ENCODE results near the gene RHD. TPM values are rescaled to one million over a fixed set of nuclear protein-coding genes. Genes with fewer than 3 reads are reported as not detected.
A peak's percentile ranks its signal among the peaks of the same experiment; 100 is the strongest.
"Not testable (repeated sequence)": the region's sequence is repeated elsewhere in the genome, so short reads cannot be mapped to it uniquely, and the experiment has no call there.

Gene RHD
- total RNA-seq, 2 experiments from 2014 or later = not detected

DNA sequence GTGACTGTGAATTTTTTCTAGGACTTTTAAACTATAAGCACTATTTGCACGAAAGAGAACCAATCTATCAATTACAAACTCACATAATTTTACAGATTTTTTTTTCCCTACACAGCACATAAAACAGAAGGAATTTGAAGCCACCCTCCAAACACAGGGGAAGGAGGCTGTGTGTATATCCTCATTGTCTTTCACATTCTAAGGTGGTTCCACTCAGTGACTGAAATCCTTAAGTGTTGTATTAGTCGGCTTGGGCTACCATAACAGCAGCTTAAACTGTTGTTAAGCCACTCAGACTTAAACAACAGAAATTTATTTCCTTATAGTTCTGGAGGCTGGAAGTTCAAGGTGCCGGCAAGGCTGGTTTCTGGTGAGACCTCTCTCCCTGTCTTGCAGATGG is 12.0 kb upstream of the RHD start:
- H3K4me3 Mint-ChIP-seq; H3K9me3 Mint-ChIP-seq; CTCF ChIA-PET; intact Hi-C loops (cut with micrococcal nuclease); H3K36me3 Mint-ChIP-seq; DNase-seq; H3K27me3 Mint-ChIP-seq: not testable (repeated sequence)
- Mint-ChIP-seq H3K4me1 (ENCODE audit: low read depth) (peaks cover 26% of the 10 kb centered on the region), H3K27ac (peak overlapping the region; percentile 28)
- POLR2A ChIA-PET = interaction anchor here (1.0 kb wide), 1 partner anchor 13 kb away, joined by 3 read pairs; the partner anchor contains the start of gene RSRP1

DNA sequence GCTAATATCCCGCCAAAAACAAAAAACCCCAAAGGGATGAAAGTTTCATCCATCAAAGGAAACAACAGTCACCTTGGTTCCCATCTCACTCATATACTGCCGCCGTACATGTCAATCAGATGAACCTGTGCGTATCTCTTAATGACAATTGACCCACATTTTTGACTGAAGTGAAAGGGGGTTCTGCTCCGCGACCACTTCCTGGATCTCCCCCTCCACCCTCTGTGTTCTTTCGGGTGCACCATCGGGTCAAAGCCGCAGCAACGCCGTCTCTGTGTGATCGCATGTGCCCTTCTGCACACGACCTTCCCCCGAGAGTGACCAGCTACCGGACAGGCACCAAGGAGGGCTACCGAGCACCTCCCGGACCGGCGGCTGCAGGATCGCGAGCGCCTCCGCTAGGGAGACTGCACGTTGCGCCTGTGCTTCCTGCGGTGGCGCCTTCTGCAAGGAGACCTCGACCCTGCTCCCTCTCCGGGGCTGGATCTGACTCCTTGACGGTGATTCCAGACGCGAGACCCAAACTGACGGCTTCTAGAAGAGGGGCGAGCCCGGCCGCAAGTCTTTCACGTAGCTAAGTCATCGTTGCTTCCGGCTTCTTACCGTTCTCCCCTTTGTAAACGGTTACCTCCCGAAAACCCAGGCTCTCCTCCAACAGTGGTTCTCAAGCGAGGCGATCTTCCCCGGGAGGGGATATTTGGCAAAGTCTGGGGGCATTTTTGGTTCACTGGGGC is 5.6 kb upstream of the RHD start:
- Mint-ChIP-seq H3K4me3 (peak overlapping the region; percentile 89), H3K4me1 (ENCODE audit: low read depth) (peaks cover 11% of the 10 kb centered on the region), H3K27ac (peak overlapping the region; percentile 84)
- CTCF ChIA-PET, H3K36me3 Mint-ChIP-seq, H3K27me3 Mint-ChIP-seq, H3K9me3 Mint-ChIP-seq, POLR2A ChIA-PET: not testable (repeated sequence)
- intact Hi-C loops (cut with micrococcal nuclease) = loop anchor here (5.0 kb wide), 1 partner anchor 34 kb away; the partner anchor contains the start of gene SYF2
- DNase-seq = peak; percentile 34

DNA sequence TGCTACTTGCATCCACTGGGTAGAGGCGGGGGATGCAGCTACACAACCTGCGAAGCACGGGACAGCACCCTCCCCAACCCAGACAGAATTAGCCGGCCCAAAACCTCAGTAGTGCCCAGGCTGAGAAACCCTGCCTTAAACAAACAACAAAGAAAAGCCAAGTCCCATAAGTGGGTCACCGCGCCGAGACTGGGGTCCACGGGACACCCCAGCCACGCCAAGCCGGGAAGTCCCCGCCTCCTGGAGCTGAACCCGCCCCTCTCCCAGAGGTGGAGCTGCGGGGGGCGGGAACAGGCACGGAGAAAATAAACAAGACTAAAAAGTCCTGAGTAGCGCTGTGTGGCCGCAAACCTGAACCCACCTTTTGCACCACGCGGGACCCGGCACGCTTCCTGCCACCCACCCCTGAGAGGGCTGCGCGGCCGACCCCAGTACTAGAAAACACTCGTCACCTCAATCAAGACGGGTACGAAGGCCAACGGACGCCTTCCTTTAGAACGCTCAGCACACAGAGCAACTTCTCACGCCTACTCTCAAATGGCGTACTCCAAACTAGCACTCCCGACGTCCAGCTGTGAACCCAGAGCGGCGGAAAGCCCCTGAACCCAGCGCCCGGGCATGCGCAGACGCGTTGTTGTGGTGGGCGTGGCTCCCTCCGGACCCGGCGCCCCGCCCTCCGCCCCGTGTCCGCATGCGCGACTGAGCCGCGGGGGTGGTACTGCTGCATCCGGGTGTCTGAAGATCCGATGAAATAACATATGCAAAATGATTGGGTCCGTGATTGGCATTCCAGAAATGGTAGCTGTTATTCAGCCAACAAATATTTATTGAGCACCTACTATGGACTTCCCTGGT is 4.8 kb upstream of the RHD start:
- DNase-seq = peak; percentile 88
- ChIA-PET POLR2A (interaction anchor here (1.7 kb wide), 1 partner anchor 20 kb away, joined by 3 read pairs; the partner anchor contains the start of gene RSRP1), CTCF (interaction anchor here (0.6 kb wide), 1 partner anchor 89 kb away, joined by 4 read pairs; no protein-coding TSS in a partner anchor)
- intact Hi-C loops (cut with micrococcal nuclease) = loop anchor here (5.0 kb wide), 1 partner anchor 35 kb away; the partner anchor contains the start of gene SYF2
- H3K4me1 Mint-ChIP-seq (ENCODE audit: low read depth); H3K27me3 Mint-ChIP-seq; H3K9me3 Mint-ChIP-seq; H3K36me3 Mint-ChIP-seq: not testable (repeated sequence)
- Mint-ChIP-seq H3K4me3 (peak overlapping the region; percentile 67), H3K27ac (peak overlapping the region; percentile 56)

- peak overlapping the region; percentile 56 for H3K27ac Mint-ChIP-seq
- H3K4me1 Mint-ChIP-seq (ENCODE audit: low read depth); H3K27me3 Mint-ChIP-seq; H3K9me3 Mint-ChIP-seq; H3K36me3 Mint-ChIP-seq; DNase-seq: not testable (repeated sequence)
- peak overlapping the region; percentile 67 for H3K4me3 Mint-ChIP-seq
- ChIA-PET CTCF (interaction anchor here (0.6 kb wide), 1 partner anchor 88 kb away, joined by 4 read pairs; no protein-coding TSS in a partner anchor), POLR2A (interaction anchor here (1.7 kb wide), 1 partner anchor 21 kb away, joined by 3 read pairs; the partner anchor contains the start of gene RSRP1)
- intact Hi-C loops (cut with micrococcal nuclease) = loop anchor here (5.0 kb wide), 1 partner anchor 36 kb away; the partner anchor contains the start of gene SYF2
Observed at GRCh38 chr1:25268143-25268760, 4.1 kb upstream of the RHD start.

GRCh38 chr1:25275648-25276047 is 3.3 kb downstream of the RHD start:
- DNase-seq; CTCF ChIA-PET; intact Hi-C loops (cut with micrococcal nuclease); H3K27ac Mint-ChIP-seq; H3K4me1 Mint-ChIP-seq (ENCODE audit: low read depth); POLR2A ChIA-PET; H3K4me3 Mint-ChIP-seq; H3K27me3 Mint-ChIP-seq; H3K36me3 Mint-ChIP-seq; H3K9me3 Mint-ChIP-seq: not testable (repeated sequence)

- POLR2A ChIA-PET; H3K27me3 Mint-ChIP-seq; DNase-seq; H3K36me3 Mint-ChIP-seq; H3K27ac Mint-ChIP-seq; H3K4me1 Mint-ChIP-seq (ENCODE audit: low read depth); H3K4me3 Mint-ChIP-seq; H3K9me3 Mint-ChIP-seq; intact Hi-C loops (cut with micrococcal nuclease); CTCF ChIA-PET: not testable (repeated sequence)
Observed at GRCh38 chr1:25277295-25277694, 5.0 kb downstream of the RHD start.

GRCh38 chr1:25278358-25278757 is 6.0 kb downstream of the RHD start:
- POLR2A ChIA-PET, H3K27me3 Mint-ChIP-seq: not testable (repeated sequence)

GRCh38 chr1:25278790-25279189 is 6.5 kb downstream of the RHD start:
- H3K9me3 Mint-ChIP-seq; DNase-seq; H3K27ac Mint-ChIP-seq; H3K36me3 Mint-ChIP-seq; H3K4me1 Mint-ChIP-seq (ENCODE audit: low read depth); CTCF ChIA-PET; H3K4me3 Mint-ChIP-seq; H3K27me3 Mint-ChIP-seq; intact Hi-C loops (cut with micrococcal nuclease); POLR2A ChIA-PET: not testable (repeated sequence)

More at GRCh38 chr1:25278358-25278757, 6.0 kb downstream of the RHD start:
- H3K4me1 Mint-ChIP-seq (ENCODE audit: low read depth); H3K36me3 Mint-ChIP-seq; DNase-seq; H3K4me3 Mint-ChIP-seq; H3K27ac Mint-ChIP-seq; CTCF ChIA-PET; intact Hi-C loops (cut with micrococcal nuclease); H3K9me3 Mint-ChIP-seq: not testable (repeated sequence)

DNA sequence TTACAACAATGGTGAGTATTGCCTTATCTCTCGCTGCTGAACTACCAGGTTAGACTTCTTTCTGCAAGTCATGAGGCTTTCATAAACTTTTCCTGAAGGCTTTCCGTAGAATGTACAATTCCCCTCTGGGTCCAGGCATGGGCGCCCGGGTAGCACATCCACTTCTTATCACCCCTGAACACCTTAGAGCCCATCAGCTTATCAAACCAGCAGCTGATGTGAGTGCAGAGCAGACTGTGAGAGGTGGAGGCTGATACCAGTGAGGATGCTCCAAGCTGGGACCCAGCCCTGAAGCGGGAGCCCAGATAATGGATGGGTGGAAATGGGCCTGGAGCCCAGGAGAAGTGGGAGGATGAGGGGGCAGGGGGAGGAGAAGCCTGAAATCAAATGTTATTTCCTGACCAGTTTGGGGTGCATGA is 7.4 kb downstream of the RHD start:
- H3K4me1 Mint-ChIP-seq (ENCODE audit: low read depth); DNase-seq; intact Hi-C loops (cut with micrococcal nuclease); H3K36me3 Mint-ChIP-seq; H3K9me3 Mint-ChIP-seq; H3K27me3 Mint-ChIP-seq; H3K27ac Mint-ChIP-seq; POLR2A ChIA-PET; CTCF ChIA-PET; H3K4me3 Mint-ChIP-seq: not testable (repeated sequence)

GRCh38 chr1:25285862-25286261 is 13.6 kb downstream of the RHD start:
- H3K27ac Mint-ChIP-seq; H3K27me3 Mint-ChIP-seq; H3K4me1 Mint-ChIP-seq (ENCODE audit: low read depth); DNase-seq; H3K36me3 Mint-ChIP-seq; POLR2A ChIA-PET; H3K4me3 Mint-ChIP-seq; H3K9me3 Mint-ChIP-seq: not testable (repeated sequence)
- intact Hi-C loops (cut with micrococcal nuclease) = loop anchor here (5.0 kb wide), 1 partner anchor 126 kb away; no protein-coding TSS in a partner anchor
- CTCF ChIA-PET = interaction anchor here (0.6 kb wide), 2 partner anchors 218 to 482 kb away, joined by 3 read pairs; no protein-coding TSS in a partner anchor

- POLR2A ChIA-PET = not testable (repeated sequence)
- CTCF ChIA-PET = interaction anchor here (0.6 kb wide), 1 partner anchor 234 kb away, joined by 3 read pairs; no protein-coding TSS in a partner anchor
Observed at GRCh38 chr1:25287164-25287563, 14.9 kb downstream of the RHD start.

GRCh38 chr1:25288573-25289101 is 16.3 kb downstream of the RHD start:
- H3K36me3 Mint-ChIP-seq; DNase-seq; H3K4me3 Mint-ChIP-seq; H3K9me3 Mint-ChIP-seq; POLR2A ChIA-PET; H3K4me1 Mint-ChIP-seq (ENCODE audit: low read depth); CTCF ChIA-PET; H3K27ac Mint-ChIP-seq; H3K27me3 Mint-ChIP-seq: not testable (repeated sequence)
- intact Hi-C loops (cut with micrococcal nuclease) = loop anchor here (5.0 kb wide), 1 partner anchor 124 kb away; no protein-coding TSS in a partner anchor

More at GRCh38 chr1:25287164-25287563, 14.9 kb downstream of the RHD start:
- H3K36me3 Mint-ChIP-seq; H3K27me3 Mint-ChIP-seq; H3K9me3 Mint-ChIP-seq; DNase-seq; H3K4me3 Mint-ChIP-seq; H3K27ac Mint-ChIP-seq; H3K4me1 Mint-ChIP-seq (ENCODE audit: low read depth): not testable (repeated sequence)
- intact Hi-C loops (cut with micrococcal nuclease) = loop anchor here (5.0 kb wide), 1 partner anchor 125 kb away; no protein-coding TSS in a partner anchor

Data from activated CD4-positive, alpha-beta memory T cell treated with anti-CD3 and anti-CD28 coated beads for 36 hours (primary cell).